Measurements from ENCODE around the gene ATP8A2. TPM values are rescaled to one million over a fixed set of nuclear protein-coding genes. Genes with fewer than 3 reads are reported as not detected.

ATP8A2 gene
- polyA plus RNA-seq, 1 donor from 2014 or later, result 11.9 TPM

DNA sequence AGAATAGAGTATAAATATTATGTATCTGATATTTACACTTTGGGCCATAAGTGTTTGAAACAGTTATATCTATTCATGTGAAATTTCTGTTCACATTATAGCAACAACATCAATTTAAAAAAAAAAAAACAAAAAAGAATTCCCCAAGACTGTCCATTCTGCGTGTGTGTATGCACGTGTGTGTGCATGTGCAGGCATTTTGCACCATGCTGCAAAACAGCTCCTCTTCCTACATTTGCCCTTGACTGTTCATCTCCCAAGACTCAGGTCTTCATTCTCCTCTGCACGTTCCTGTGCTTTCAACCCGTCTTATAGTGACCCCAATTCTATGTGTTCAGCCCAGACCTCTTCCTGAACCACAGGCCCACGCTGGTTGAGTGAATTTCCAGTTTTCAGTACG is 530.7 kb downstream of the ATP8A2 start:
- Histone ChIP-seq H3K27ac (ENCODE audit: low read length) (no peak overlapping the region), H2AFZ (ENCODE audit: low read depth, low read length) (no peak overlapping the region), H3K27me3 (ENCODE audit: insufficient read depth, low read depth, low read length) (no peaks in the 10 kb centered on the region), H3F3A (ENCODE audit: insufficient read depth, low read length, poor library complexity, severe bottlenecking) (no peaks in the 10 kb centered on the region), H3K4me2 (ENCODE audit: low read length) (no peak overlapping the region), H3K9me2 (ENCODE audit: insufficient read depth, low read length) (no peaks in the 10 kb centered on the region), H4K20me1 (ENCODE audit: insufficient read depth) (no peaks in the 10 kb centered on the region), H3K36me3 (ENCODE audit: insufficient read depth, low read length) (no peaks in the 10 kb centered on the region), H3K9me3 (ENCODE audit: low read length) (no peaks in the 10 kb centered on the region), H3K79me2 (replicated peaks; ENCODE audit: insufficient read depth, low read length) (no peaks in the 10 kb centered on the region), H3K9ac (ENCODE audit: low read length) (no peak overlapping the region), H3K4me3 (ENCODE audit: low read length) (no peak overlapping the region)
- TF ChIP-seq EP300 (conservative IDR thresholded peaks at IDR 0.05; ENCODE audit: poor library complexity, severe bottlenecking) (no peak), EZH2 (IDR thresholded peaks at IDR 0.05; ENCODE audit: borderline replicate concordance, insufficient read depth, low read length, poor library complexity, severe bottlenecking) (no peak), MXI1 (conservative IDR thresholded peaks at IDR 0.05; ENCODE audit: poor library complexity, severe bottlenecking) (no peak), TAF1 (IDR thresholded peaks at IDR 0.05; ENCODE audit: low read depth) (no peak), SMC3 (conservative IDR thresholded peaks at IDR 0.05; ENCODE audit: poor library complexity) (no peak), POLR2AphosphoS5 (IDR thresholded peaks at IDR 0.05) (no peak), RAD21 (conservative IDR thresholded peaks at IDR 0.05) (no peak)
- TF ChIP-seq, protein P1, sequence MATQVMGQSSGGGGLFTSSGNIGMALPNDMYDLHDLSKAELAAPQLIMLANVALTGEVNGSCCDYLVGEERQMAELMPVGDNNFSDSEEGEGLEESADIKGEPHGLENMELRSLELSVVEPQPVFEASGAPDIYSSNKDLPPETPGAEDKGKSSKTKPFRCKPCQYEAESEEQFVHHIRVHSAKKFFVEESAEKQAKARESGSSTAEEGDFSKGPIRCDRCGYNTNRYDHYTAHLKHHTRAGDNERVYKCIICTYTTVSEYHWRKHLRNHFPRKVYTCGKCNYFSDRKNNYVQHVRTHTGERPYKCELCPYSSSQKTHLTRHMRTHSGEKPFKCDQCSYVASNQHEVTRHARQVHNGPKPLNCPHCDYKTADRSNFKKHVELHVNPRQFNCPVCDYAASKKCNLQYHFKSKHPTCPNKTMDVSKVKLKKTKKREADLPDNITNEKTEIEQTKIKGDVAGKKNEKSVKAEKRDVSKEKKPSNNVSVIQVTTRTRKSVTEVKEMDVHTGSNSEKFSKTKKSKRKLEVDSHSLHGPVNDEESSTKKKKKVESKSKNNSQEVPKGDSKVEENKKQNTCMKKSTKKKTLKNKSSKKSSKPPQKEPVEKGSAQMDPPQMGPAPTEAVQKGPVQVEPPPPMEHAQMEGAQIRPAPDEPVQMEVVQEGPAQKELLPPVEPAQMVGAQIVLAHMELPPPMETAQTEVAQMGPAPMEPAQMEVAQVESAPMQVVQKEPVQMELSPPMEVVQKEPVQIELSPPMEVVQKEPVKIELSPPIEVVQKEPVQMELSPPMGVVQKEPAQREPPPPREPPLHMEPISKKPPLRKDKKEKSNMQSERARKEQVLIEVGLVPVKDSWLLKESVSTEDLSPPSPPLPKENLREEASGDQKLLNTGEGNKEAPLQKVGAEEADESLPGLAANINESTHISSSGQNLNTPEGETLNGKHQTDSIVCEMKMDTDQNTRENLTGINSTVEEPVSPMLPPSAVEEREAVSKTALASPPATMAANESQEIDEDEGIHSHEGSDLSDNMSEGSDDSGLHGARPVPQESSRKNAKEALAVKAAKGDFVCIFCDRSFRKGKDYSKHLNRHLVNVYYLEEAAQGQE (IDR thresholded peaks at IDR 0.05; ENCODE audit: borderline replicate concordance), result no peak
- TF ChIP-seq, protein P2, sequence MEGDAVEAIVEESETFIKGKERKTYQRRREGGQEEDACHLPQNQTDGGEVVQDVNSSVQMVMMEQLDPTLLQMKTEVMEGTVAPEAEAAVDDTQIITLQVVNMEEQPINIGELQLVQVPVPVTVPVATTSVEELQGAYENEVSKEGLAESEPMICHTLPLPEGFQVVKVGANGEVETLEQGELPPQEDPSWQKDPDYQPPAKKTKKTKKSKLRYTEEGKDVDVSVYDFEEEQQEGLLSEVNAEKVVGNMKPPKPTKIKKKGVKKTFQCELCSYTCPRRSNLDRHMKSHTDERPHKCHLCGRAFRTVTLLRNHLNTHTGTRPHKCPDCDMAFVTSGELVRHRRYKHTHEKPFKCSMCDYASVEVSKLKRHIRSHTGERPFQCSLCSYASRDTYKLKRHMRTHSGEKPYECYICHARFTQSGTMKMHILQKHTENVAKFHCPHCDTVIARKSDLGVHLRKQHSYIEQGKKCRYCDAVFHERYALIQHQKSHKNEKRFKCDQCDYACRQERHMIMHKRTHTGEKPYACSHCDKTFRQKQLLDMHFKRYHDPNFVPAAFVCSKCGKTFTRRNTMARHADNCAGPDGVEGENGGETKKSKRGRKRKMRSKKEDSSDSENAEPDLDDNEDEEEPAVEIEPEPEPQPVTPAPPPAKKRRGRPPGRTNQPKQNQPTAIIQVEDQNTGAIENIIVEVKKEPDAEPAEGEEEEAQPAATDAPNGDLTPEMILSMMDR (IDR thresholded peaks at IDR 0.05; ENCODE audit: poor library complexity, severe bottlenecking), result no peak

DNA sequence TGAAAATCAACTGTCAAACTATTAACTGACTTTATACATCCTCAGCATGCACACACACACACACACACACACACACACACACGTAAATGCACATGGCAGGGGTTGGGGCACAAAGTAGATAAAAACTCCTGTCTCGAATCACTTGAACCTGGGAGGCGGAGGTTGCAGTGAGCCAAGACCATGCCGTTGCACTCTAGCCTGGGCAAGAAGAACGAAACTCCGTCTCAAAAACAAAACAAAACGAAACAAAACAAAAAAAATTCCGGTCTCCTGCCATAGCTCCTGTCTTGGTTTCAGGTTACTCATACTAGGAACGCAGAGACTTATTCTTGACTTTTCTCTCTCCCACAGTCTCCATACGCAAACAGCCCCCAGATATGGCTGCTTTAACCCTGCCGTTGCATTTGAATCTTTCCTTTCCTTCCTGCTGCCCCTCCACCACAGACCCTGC is 531.1 kb downstream of the ATP8A2 start:
- no peaks in the 10 kb centered on the region for H3K9me2 ChIP-seq (ENCODE audit: insufficient read depth, low read length)
- H3K79me2 ChIP-seq (replicated peaks; ENCODE audit: insufficient read depth, low read length), result no peaks in the 10 kb centered on the region
- no peak overlapping the region for H3K4me2 ChIP-seq (ENCODE audit: low read length)
- no peak overlapping the region for H3K4me3 ChIP-seq (ENCODE audit: low read length)
- no peak overlapping the region for H3K27ac ChIP-seq (ENCODE audit: low read length)
- H3K27me3 ChIP-seq (ENCODE audit: insufficient read depth, low read depth, low read length), result no peaks in the 10 kb centered on the region
- no peaks in the 10 kb centered on the region for H3K36me3 ChIP-seq (ENCODE audit: insufficient read depth, low read length)
- H3K9me3 ChIP-seq (ENCODE audit: low read length), result no peaks in the 10 kb centered on the region
- no peaks in the 10 kb centered on the region for H4K20me1 ChIP-seq (ENCODE audit: insufficient read depth)
- no peaks in the 10 kb centered on the region for H3F3A ChIP-seq (ENCODE audit: insufficient read depth, low read length, poor library complexity, severe bottlenecking)
- H2AFZ ChIP-seq (ENCODE audit: low read depth, low read length), result no peak overlapping the region
- TF ChIP-seq SMC3 (conservative IDR thresholded peaks at IDR 0.05; ENCODE audit: poor library complexity) (no peak), MXI1 (conservative IDR thresholded peaks at IDR 0.05; ENCODE audit: poor library complexity, severe bottlenecking) (no peak), TAF1 (IDR thresholded peaks at IDR 0.05; ENCODE audit: low read depth) (no peak), EZH2 (IDR thresholded peaks at IDR 0.05; ENCODE audit: borderline replicate concordance, insufficient read depth, low read length, poor library complexity, severe bottlenecking) (no peak), EP300 (conservative IDR thresholded peaks at IDR 0.05; ENCODE audit: poor library complexity, severe bottlenecking) (no peak), POLR2AphosphoS5 (IDR thresholded peaks at IDR 0.05) (no peak)
- TF ChIP-seq, protein P2 (IDR thresholded peaks at IDR 0.05; ENCODE audit: poor library complexity, severe bottlenecking), result no peak
- TF ChIP-seq, protein P1 (IDR thresholded peaks at IDR 0.05; ENCODE audit: borderline replicate concordance), result no peak
- no peak overlapping the region for H3K9ac ChIP-seq (ENCODE audit: low read length)
